Calu3 (cell line): ENCODE measurements around the gene RGL4. TPM values are rescaled to one million over a fixed set of nuclear protein-coding genes. Genes with fewer than 3 reads are reported as not detected.

ENCODE experiments used
- BruUV-seq: library from RNA; stranded (reverse); fragments of 400-500 nt; replicated peaks from 2 replicates; lab custom pipeline; 2021; lab: Mats Ljungman, UMichigan
- CTCF ChIA-PET: fragments of 300-600 bp; sonication (Branson Sonifier 250); formaldehyde crosslinking; loops from one replicate; lab custom pipeline; 2022; ENCODE audit warnings: antibody characterized with exemption; lab: Charles Lee
- DNase-seq: peaks from one replicate; pipeline ENCODE4 v3.0.0; 2022
- H3K27ac Mint-ChIP-seq: one replicate; pipeline ENCODE4 v1.8.0; 2022; ENCODE audit warnings: mixed read lengths; ENCODE audit not compliant: unreplicated experiment
- H3K27me3 Mint-ChIP-seq: one replicate; pipeline ENCODE4 v1.8.0; 2022; ENCODE audit warnings: mixed read lengths; ENCODE audit not compliant: unreplicated experiment
- H3K36me3 Mint-ChIP-seq: one replicate; pipeline ENCODE4 v1.8.0; 2022; ENCODE audit warnings: mild to moderate bottlenecking, moderate library complexity, mixed read lengths; ENCODE audit not compliant: insufficient read depth, unreplicated experiment
- H3K4me1 Mint-ChIP-seq: one replicate; pipeline ENCODE4 v1.8.0; 2022; ENCODE audit warnings: mild to moderate bottlenecking, low read depth, mixed read lengths; ENCODE audit not compliant: unreplicated experiment
- H3K4me3 Mint-ChIP-seq: one replicate; pipeline ENCODE4 v1.8.0; 2022; ENCODE audit warnings: mild to moderate bottlenecking, low read depth, moderate library complexity, mixed read lengths; ENCODE audit not compliant: unreplicated experiment
- H3K9me3 Mint-ChIP-seq: one replicate; pipeline ENCODE4 v1.8.0; 2022; ENCODE audit warnings: low read depth, mixed read lengths; ENCODE audit not compliant: unreplicated experiment
- CTCF ChIP-seq: fragments of 200-600 bp; IDR thresholded peaks from one replicate; pipeline ENCODE4 v1.8.0; 2022; ENCODE audit warnings: antibody characterized with exemption; ENCODE audit not compliant: unreplicated experiment
- intact Hi-C: fragments of 100-400 bp; cut with micrococcal nuclease; formaldehyde crosslinking; loops from one replicate; pipeline ENCODE4 v1.10.0; 2022; ENCODE audit not compliant: unreplicated experiment
- total RNA-seq: library from RNA; stranded (reverse); gene quantifications from 2 replicates; pipeline ENCODE4 v1.2.3, GENCODE V29; 2022

RGL4 gene
- total RNA-seq, 1 experiment from 2014 or later, result not detected

GRCh38 chr22:23704829-23705228, 14.0 kb downstream of the RGL4 start:
- no TSS peak for BruUV-seq
- no peak for DNase-seq
- no peaks in the 10 kb centered on the region for H3K4me1 Mint-ChIP-seq

GRCh38 chr22:23705358-23705757, 14.5 kb downstream of the RGL4 start:
- CTCF ChIA-PET, result no interaction called here
- Mint-ChIP-seq H3K36me3 (peaks cover 51% of the 10 kb centered on the region), H3K27ac (no peak overlapping the region), H3K4me1 (no peaks in the 10 kb centered on the region), H3K27me3 (no peaks in the 10 kb centered on the region), H3K9me3 (no peaks in the 10 kb centered on the region), H3K4me3 (no peak overlapping the region)
- BruUV-seq, result no TSS peak
- TF ChIP-seq CTCF, result no peak
- DNase-seq, result no peak
- intact Hi-C loops, result no loop called here

More at GRCh38 chr22:23704829-23705228, 14.0 kb downstream of the RGL4 start:
- CTCF ChIA-PET, result no interaction called here
- H3K27me3 Mint-ChIP-seq, result no peaks in the 10 kb centered on the region
- H3K27ac Mint-ChIP-seq, result no peak overlapping the region
- intact Hi-C loops, result no loop called here
- H3K9me3 Mint-ChIP-seq, result no peaks in the 10 kb centered on the region
- peaks cover 48% of the 10 kb centered on the region for H3K36me3 Mint-ChIP-seq
- TF ChIP-seq CTCF, result no peak
- H3K4me3 Mint-ChIP-seq, result no peak overlapping the region

DNA sequence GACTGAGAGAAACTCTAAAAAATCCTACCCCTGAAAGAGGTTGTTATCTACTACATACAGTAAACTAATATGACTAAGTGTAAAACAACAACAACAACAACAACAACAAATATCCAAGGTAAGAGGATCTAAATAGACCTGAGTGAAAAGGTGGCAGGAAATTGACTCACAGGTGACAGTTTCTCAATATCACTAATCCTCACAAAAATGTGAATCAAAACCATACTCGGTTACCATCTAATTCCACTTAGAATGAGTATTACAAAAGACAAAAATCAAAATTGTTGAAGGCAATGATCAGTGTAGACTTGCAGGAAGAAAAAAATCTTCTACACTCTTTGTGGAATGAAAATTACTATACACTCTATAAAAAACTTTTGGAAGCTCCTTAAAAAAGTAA, 17.5 kb downstream of the RGL4 start:
- Mint-ChIP-seq H3K36me3 (peaks cover 64% of the 10 kb centered on the region), H3K27me3 (no peaks in the 10 kb centered on the region), H3K4me3 (no peak overlapping the region), H3K9me3 (no peaks in the 10 kb centered on the region), H3K27ac (no peak overlapping the region), H3K4me1 (no peaks in the 10 kb centered on the region)
- no peak for TF ChIP-seq CTCF
- DNase-seq, result no peak
- BruUV-seq, result no TSS peak
- intact Hi-C loops, result no loop called here
- CTCF ChIA-PET, result no interaction called here

GRCh38 chr22:23709107-23709506, 18.3 kb downstream of the RGL4 start:
- no TSS peak for BruUV-seq
- no peaks in the 10 kb centered on the region for H3K9me3 Mint-ChIP-seq
- no peaks in the 10 kb centered on the region for H3K27me3 Mint-ChIP-seq
- DNase-seq, result no peak
- H3K36me3 Mint-ChIP-seq, result peaks cover 57% of the 10 kb centered on the region
- no peak overlapping the region for H3K27ac Mint-ChIP-seq
- no peak for TF ChIP-seq CTCF
- H3K4me3 Mint-ChIP-seq, result no peak overlapping the region
- CTCF ChIA-PET, result no interaction called here
- no peaks in the 10 kb centered on the region for H3K4me1 Mint-ChIP-seq
- intact Hi-C loops, result no loop called here
